Measurements from ENCODE around the gene CXorf66. TPM values are rescaled to one million over a fixed set of nuclear protein-coding genes. Genes with fewer than 3 reads are reported as not detected.
"Not testable (repeated sequence)": the region's sequence is repeated elsewhere in the genome, so short reads cannot be mapped to it uniquely, and the experiment has no call there.

The CXorf66 gene
- polyA plus RNA-seq (ENCODE audit: insufficient read length): not detected

- no peak for DNase-seq
Observed at GRCh38 chrX:139965421-139965820, at the start of gene CXorf66. Gene CXorf66 (minus strand): TSS chrX:139965521. CDS start chrX:139965496, 25 bp downstream.

GRCh38 chrX:139982856-139983255 is 17.5 kb upstream of the CXorf66 start:
- no peak for DNase-seq

DNA sequence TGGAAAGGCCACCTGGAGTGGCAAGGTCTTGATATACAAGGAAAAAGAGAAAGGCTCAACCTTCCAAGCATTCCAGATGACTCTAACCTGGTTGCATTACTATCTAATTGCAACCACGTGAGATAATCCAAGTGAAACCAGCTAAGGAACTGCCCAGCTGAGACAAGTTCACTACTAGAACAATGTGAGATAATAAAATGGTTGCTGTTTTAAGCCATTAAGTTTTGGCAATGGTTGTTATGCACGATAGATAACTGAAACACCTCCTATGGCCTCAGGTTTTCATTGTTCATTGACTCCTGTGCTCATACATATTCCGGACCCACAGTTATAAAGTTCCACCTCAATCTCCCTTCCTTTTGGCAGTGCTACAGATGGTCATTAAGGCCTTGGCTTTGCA is 9.2 kb upstream of the CXorf66 start:
- no peak for DNase-seq

DNA sequence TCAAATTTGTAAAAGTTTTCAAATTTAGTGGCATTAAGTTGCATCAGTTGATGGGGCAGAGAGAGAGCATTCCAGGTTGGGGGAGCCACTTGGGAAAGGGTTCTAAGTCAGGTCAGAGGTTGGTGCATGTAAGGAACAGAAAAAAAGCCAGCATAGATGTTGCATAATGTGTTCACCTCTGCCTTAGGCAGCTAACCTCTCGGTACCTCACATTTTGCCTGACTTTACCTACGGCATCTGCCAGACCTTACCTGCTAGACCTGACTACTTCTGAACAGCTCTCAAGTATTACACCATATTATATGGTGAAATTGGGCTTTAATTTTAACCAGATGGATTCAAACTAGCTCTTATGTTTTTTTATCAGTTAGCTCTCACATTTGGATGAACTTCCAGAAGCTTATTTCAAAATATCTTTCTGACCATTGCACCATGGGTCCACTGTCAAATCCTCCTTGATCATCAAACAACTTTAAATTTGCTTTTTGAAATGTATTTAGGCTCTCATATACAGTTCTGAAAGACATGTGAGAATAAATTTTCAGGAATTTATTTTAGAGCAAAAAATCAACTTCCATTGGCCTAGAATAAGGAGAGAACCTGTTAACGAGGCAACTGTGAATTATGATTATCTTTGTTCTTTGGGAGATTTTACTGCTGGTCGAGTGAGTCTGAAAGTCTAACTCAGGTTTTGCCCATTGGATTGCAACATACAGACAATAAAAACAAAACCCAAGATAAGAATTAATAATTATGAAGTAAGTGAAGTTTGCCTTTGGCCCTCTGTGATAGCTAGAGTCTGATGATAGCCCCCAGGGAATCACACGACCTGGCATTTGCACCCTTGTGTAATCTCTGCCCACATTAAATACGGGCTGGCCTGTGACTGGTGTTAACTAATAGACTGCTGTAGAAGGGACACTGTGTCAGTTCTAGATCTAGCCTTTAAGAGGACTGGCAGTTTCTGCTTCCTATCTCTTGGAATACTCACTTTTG is 7.6 kb upstream of the CXorf66 start:
- DNase-seq: no peak

- no peak for DNase-seq
Observed at GRCh38 chrX:139972113-139972512, 6.8 kb upstream of the CXorf66 start.

GRCh38 chrX:139971394-139971749 is 6.1 kb upstream of the CXorf66 start:
- no peak for DNase-seq

DNA sequence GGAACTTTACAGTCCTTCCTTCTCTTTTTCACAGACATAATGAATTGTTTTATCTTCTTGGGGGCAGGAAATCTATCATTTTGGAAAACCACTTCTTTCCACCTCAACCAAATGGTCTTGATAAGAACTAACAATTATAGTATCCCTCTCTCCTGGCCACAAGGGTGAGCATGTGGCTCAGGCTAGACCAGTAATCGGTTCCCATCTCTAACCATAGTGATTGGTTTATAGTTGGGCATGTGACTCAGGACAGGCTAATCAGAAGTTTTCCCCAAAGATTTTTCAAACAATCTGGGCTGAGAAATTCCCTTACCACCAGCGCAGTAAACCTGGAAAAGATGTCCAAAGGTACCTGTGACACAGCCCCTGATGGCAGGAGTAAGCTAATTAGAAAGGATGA is 4.0 kb upstream of the CXorf66 start:
- DNase-seq: no peak

DNA sequence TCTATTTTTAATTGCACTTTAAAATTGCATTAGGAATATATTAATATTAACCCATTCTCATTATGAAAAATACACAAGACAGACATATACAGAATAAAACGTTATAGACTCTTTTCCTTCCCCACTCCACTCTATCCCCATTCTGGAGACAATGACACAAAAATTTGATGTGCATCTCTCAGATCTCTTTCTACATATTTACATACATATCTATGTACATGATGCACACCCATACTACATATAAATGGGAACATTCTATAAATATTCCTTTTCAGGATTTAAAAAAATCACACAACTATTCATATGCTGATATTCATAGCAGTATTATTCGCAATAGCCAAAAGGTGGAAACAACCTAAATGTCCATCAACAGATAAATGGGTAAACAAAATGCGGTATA is 2.4 kb upstream of the CXorf66 start:
- no peak for DNase-seq

- DNase-seq: no peak
Observed at GRCh38 chrX:139967300-139967699, 2.0 kb upstream of the CXorf66 start.

DNA sequence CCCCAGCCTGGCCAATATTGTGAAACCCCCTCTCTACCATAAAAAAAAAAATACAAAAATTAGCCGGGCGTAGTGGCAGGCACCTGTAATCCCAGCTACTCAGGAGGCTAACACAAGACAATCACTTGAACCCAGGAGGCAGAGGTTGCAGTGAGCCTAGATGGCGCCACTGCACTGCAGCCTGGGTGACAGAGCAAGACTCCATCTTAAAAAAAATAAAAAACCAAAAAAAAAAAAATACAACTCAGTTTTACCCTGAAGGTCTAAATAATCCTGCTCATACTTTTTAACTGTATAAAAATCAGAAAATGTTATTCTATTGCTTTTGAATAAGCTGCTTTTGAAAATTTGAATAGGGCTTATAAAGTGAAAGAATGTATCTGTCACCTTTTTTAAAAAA is 838 bp upstream of the CXorf66 start:
- DNase-seq: not testable (repeated sequence)

DNA sequence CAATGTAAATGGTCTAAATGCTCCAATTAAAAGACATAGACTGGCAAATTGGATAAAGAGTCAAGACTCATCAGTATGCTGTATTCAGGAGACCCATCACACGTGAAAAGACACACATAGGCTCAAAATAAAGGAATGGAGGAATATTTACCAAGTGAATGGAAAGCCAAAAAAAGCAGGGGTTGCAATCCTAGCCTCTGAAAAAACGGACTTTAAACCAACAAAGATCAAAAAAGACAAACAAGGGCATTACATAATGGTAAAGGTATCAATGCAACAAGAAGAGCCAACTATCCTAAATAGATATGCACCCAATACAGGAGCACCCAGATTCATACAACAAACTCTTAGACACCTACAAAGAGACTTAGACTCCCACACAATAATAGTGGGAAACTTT is 4.2 kb downstream of the CXorf66 start:
- DNase-seq: not testable (repeated sequence)

- no peak for DNase-seq
Observed at GRCh38 chrX:139949703-139950102, 15.6 kb downstream of the CXorf66 start.

DNA sequence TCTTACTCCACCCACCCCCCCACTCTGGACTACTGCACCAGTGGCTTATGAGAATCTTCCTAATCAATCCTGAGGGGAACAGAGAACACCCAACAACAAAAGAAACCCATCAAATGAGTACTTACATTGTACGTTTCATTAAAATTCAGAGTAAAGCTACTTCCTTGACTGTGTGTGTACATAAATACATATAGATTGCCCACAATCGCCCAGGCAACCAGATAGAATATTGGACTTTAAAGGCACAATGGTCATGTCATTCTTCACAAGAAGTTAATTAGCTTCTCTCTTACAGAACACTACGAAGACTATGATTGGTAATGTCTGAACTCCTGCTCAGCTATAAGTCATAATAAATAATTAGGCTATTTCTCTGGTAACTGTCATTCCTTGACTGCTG is 20.2 kb downstream of the CXorf66 start:
- no peak for DNase-seq

GRCh38 chrX:139936259-139936658 is 29.1 kb downstream of the CXorf66 start:
- no peak for DNase-seq

GRCh38 chrX:139933904-139934303 is 31.4 kb downstream of the CXorf66 start:
- no peak for DNase-seq

GRCh38 chrX:139932901-139933796 is 32.2 kb downstream of the CXorf66 start, which contains the start of gene ATP11C:
Gene ATP11C (minus strand): TSS chrX:139933053. CDS start chrX:139932042, 1,011 bp downstream.
- DNase-seq: peak; percentile 81

DNA sequence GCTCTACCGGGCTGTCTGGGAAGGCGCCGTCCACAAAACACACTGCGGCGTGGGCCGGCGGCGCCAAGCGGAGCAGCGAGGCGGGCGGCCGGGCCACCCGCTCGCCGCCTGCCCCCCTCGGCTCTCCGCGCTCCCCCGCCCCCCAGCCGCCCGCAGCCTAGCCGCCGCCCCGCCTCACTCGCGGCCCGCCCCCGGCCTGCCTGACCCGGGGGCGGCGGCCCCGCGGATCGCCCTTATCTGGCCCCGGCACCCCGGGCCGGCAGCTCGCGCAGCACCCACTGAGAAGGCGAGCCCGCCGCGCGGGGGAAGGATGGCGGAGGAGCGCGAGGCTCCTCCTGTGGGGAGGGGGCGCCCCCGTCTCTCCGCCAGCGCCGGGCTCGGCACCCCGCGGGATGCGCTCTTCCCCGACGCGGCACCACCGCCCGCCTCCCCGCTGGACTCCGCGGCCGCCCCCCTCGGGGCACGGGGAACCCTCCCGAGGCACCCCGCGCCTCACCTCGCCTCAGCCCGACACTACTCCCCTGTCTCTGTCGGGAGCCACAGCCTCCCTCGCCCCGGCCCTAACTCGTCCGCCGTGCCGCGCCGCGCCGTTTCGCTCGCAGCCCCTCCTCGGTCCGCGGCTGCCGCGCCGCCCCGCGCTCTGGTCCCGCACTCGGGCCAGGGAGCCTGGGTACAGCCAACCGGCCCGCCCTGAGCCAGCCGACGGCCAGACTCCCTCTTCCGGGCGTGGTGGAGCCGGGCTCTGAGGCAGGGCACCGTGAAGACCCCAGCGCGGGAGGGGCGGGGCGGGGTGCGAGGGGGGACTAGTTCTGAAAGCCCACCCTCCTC is 33.0 kb downstream of the CXorf66 start:
- DNase-seq: peak; percentile 44

- no peak for DNase-seq
Observed at GRCh38 chrX:139931646-139932072, 33.7 kb downstream of the CXorf66 start.

GRCh38 chrX:139930916-139931645 is 34.2 kb downstream of the CXorf66 start:
- no peak for DNase-seq

DNA sequence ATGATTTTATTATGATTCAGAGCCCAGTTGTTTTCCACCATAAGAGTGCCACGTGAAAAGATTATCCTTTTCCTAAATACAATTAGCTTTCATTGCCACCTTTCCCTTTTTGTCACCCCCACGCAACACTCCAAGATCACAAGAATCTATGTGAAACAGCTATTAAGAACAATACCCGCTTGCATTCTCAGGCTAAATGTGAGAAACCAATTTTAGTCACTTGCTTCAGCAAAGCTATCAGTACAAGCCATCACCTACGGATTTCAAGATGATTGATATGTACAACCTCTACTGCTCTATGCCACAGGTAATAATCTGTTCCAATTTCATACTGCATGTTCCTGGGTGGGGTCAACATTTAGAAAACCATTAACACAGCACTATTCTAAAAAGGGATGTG is 34.9 kb downstream of the CXorf66 start:
- DNase-seq: no peak

DNA sequence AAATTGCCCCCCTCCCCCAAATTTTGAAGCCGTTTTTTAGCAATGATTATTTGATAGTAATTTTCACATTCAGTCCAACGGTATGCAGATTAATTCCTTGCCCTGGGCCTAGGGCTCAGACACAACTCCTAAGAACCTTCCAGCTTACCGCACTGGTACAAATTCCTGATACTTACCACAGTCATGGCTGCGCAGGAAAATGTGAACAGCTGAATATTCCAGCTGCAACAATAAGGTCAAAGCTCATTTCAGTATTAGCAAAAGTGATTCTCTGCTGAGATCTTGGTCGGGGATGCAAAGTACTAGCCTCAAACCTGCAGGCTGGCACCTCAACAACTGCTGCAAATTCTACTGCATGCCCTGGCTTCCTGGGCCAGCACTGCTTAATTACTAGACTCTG is 35.4 kb downstream of the CXorf66 start:
- no peak for DNase-seq

Data from hindlimb muscle (tissue), 1 donor.